ENCODE measurements around the gene KIR2DL3.

GRCh38 chr19:54691582-54692297 lies 46.6 kb upstream of the KIR2DL3 start:
- TF ChIP-seq CTCF (IDR thresholded peaks at IDR 0.05) (no peak), POLR2A (IDR thresholded peaks at IDR 0.05) (no peak)
